GM21737 (cell line): ENCODE measurements around the gene GPR183.
"Not testable (repeated sequence)": the region's sequence is repeated elsewhere in the genome, so short reads cannot be mapped to it uniquely, and the experiment has no call there.

Source experiments
- ATAC-seq: cut with Tn5 transposase; IDR thresholded peaks from one replicate; pipeline ENCODE4 v1.9.1; 2021; ENCODE audit warnings: mild to moderate bottlenecking, moderate library complexity; ENCODE audit not compliant: unreplicated experiment

GPR183 gene

GRCh38 chr13:99250982-99251825, 56.0 kb downstream of the GPR183 start:
- ATAC-seq: no peak

GRCh38 chr13:99249606-99250005, 57.6 kb downstream of the GPR183 start:
- ATAC-seq: not testable (repeated sequence)

GRCh38 chr13:99249178-99249577, 58.0 kb downstream of the GPR183 start:
- ATAC-seq: not testable (repeated sequence)

- ATAC-seq: no peak
These were observed 61.1 kb downstream of the GPR183 start for GRCh38 chr13:99246100-99246499.
